Medulla oblongata (tissue), 1 donor: Measurements from ENCODE around the gene SLC30A7.

Experiments
- DNase-seq: peaks from one replicate; pipeline ENCODE4 v3.0.0-alpha.2; 2015; ENCODE audit errors: extremely low spot score

The SLC30A7 gene

DNA sequence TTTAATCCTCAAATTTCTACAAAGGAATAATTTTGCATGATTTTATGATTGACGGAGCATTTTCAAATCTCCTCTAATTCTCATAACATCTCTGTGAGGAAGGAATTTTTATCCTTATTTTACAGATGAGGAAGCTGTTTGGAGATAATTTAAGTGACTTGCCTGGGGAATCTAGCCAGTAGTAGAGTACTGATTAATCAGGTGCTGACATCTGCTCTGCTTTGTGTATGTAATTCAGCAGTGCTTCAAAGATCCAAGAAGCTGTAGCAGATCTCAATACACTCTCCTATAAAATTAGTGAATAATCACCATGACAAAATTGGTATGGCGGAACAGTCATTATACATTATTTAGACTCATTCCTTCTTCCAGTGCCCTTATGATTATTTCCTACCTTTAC is 83.7 kb downstream of the SLC30A7 start:
- DNase-seq = no peak

DNA sequence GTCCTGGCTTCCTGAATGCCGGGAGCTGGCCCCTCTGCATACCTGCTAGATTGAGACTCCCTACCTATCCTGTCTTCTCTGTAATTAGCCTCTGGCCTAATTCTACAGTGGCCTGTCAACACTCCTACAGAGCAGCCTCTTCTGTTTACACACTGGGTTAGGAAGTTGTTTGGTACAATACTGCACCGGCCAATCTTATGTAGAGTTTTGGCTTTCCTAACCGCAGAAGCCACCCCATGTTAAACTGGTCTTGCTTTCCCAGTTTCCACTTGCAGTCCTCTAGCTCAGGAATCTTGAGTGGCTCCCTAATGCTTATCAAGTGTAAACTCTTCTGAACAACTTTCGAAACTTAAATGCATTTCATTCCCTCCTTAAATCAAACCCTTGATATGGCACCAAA is 86.9 kb downstream of the SLC30A7 start:
- DNase-seq = no peak

DNA sequence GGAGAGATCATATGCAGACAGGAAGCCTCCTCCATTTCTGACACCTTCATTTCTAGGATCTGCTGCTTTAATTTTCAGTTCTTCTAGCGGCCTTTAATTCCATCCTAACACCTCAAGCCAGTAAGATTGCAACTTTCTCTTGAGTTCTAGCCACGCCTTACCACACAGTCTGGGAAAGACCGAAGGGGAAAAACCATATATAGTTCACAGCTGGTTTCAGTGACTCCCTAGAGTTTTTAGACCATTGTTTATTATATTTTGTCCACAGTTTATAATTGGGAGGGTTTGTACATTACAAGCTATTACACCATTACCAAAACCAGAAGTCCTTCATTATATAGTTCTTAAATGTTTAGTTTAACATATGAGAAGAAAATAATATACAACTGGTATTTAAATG is 92.2 kb downstream of the SLC30A7 start:
- no peak for DNase-seq

GRCh38 chr1:100989306-100990077 is 93.6 kb downstream of the SLC30A7 start:
- no peak for DNase-seq

DNA sequence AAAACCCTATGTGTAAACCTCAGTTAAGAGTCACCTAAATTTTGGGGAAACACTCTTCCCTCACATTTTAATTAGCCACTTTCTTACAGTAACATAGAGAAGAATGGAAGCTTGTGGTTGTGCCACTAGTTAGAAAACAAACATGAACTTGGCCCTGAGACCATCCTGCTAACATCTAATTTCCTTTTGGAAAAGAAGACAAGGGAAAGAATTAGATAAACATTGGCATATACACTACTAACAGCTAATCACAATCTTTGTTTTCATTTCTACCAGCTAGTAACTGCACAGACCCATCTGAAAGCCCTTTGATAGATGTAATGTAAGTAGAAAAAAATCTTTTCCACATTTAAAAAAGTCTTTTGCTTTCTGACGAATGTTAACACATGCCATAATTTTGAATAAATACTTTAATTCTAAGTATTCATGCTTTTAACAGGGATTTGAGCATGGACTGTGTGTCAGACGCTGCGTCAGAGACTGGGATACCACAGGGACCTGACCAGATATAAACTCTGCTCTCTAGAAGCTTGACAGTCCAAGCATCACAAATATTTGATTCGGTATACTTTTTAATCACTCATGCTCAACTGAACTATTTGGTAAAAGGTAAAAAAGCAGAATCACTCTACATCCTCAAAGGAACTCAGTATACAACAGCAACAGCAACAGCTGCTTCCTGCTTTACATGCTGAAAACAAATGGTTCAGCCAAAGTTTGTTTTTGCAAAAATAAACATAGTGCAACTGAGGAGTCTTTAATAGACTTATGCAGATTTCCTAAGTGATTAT is 99.5 kb downstream of the SLC30A7 start:
- DNase-seq = no peak

- no peak for DNase-seq
Observed at GRCh38 chr1:100998426-100998825, 102.5 kb downstream of the SLC30A7 start.

- DNase-seq = no peak
Observed at GRCh38 chr1:101000131-101000873, 104.4 kb downstream of the SLC30A7 start.

GRCh38 chr1:101002551-101002950 is 106.7 kb downstream of the SLC30A7 start:
- DNase-seq = no peak

DNA sequence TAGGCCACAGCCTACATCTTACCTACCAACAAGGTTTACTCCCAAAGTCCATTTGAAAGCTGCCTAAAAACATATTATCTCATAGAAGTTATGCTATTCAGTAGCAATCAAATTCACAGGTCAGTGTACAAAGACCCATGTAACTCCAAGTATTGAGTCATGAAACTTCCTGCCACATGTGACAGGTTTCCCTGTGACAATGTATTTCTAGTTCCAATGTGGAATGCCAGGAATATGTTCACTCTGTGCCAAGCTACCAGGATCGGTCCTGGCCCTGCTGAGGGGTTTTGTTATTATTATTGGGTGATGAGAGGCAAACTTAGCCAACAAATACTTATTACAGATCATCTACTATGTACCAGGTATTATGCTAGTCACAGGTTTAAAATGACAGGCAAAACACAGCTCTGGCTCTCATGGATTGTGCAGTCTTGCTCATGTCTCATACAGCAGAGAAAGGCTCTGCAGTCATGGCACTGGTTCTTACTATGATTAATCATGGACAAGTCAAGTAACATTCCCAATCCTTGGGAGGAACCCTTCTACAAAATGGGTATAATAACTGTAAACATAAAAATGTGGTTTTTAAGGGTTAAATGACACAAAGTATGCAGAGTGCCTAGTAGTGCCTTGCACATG is 107.2 kb downstream of the SLC30A7 start:
- no peak for DNase-seq

GRCh38 chr1:101004061-101004460 is 108.2 kb downstream of the SLC30A7 start:
- no peak for DNase-seq

DNA sequence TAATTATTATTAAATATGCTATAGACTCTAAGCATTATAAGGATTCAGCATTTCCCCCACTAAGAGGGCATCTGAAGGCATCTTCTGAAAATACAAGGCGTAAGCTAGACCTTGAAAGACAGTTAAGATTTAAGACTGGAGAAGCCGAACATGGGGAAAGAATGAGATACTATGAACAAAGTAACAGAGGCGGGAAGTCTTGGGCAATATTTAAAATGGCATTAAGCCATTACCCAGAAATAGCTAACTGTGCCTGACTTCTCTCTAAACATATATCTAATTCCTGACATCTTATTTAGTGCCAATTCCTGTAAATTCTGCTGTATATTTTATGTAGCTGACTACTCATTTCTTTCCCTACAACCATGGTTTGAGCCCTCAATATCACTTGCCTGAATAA is 108.8 kb downstream of the SLC30A7 start:
- DNase-seq = no peak

- no peak for DNase-seq
Observed at GRCh38 chr1:101005183-101005582, 109.3 kb downstream of the SLC30A7 start.

- no peak for DNase-seq
Observed at GRCh38 chr1:101005871-101006270, 110.0 kb downstream of the SLC30A7 start.

DNA sequence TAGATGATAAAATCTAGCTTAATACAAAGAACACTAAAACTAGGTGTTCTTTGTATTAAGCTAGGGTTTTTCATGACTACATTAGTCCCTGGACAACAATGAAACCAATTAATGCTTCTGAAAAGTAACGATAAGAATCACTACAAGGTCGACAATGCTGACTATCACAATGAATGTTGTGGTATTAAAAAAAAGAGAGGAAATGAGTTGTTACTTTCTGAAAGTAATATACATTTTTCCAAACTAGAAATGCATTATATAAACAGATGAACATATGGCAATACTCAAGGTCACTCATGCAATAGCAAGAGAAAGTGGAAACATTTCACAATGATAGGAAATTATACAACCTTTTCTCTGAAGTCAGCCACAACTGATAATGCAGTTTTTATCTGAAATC is 110.7 kb downstream of the SLC30A7 start:
- no peak for DNase-seq

DNA sequence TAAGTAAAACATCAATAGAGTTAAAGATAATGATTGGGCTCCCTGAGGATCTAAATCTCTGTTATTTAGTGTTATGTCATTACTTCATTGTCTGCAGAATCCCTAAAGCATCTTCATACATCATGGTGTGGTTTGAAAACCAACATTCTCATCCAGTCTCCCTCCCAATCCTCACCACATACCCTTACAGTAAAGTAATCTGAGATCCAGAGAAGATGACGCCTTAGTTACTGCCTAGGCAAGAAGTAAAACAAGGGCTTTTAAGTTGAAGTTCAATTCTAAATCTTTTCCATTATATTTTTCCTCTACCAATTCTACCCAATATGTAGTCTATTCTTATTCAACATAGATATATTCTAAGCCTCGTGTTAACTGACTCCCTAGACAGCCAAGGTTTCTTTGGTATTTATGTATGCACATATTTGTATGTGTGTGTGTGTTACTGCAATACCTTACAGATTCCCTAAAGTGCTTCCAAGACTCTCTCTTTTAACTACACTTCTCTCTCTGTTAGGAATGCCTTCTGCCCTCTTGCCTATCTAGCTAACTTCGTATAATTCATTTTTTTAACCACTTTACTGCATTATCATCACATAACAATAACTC is 112.4 kb downstream of the SLC30A7 start:
- no peak for DNase-seq

DNA sequence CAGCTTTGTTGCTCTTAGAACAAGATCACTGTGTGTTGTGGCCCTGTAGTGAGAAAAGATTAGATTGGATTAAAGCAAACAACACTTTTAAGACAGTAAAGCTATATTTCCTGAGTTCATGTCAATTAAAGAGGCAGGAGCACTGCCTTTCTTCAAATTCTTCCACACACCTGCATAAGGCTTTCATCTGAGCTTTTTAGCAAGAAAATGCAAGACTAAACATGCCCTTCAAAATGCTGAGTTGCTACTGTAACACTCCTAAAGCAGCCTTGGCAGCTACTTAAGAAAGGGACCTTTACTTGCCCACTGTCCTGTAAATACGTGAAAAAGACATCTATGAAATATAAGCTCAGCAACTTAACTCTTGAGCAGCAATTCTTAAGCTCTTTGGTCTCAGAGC is 117.9 kb downstream of the SLC30A7 start:
- DNase-seq = no peak

DNA sequence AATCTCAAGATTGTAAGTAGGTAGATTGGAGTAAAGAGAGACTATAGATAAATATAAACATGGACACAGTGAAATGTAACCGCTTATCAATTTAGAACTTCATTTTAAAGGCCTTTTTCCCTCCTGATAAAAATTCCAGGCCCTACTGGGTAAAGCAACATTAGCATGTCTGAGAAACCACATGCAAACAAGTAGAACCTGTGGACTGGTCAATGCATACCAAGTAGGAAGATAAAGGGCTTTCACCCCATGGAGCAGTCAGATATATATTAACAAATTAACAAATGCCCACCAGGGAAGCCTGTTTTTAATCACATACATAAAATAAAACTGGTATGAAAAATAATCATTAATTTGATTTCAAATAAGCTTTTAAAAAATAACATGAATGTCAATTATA is 121.6 kb downstream of the SLC30A7 start:
- no peak for DNase-seq

DNA sequence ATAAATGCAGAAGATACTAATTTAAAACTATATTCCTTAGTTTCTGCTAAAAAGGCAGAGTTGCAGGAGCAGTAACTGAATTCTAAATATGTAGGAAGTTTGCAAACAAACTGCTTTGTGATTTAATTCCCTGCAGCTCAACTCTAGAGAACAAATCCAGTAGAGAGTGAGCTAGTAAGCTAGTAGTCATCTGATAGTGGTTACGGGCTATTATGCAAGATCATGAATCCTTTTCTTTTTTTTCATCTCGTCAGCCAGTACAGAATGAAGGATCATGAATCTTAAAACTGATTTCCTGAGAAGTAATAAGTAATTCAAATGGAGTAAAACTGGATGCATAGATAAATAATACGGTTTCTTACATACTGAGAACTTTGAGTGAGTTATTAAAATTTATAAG is 126.4 kb downstream of the SLC30A7 start:
- DNase-seq = no peak

GRCh38 chr1:101025283-101025656 is 129.4 kb downstream of the SLC30A7 start:
- peak; percentile 59 for DNase-seq

DNA sequence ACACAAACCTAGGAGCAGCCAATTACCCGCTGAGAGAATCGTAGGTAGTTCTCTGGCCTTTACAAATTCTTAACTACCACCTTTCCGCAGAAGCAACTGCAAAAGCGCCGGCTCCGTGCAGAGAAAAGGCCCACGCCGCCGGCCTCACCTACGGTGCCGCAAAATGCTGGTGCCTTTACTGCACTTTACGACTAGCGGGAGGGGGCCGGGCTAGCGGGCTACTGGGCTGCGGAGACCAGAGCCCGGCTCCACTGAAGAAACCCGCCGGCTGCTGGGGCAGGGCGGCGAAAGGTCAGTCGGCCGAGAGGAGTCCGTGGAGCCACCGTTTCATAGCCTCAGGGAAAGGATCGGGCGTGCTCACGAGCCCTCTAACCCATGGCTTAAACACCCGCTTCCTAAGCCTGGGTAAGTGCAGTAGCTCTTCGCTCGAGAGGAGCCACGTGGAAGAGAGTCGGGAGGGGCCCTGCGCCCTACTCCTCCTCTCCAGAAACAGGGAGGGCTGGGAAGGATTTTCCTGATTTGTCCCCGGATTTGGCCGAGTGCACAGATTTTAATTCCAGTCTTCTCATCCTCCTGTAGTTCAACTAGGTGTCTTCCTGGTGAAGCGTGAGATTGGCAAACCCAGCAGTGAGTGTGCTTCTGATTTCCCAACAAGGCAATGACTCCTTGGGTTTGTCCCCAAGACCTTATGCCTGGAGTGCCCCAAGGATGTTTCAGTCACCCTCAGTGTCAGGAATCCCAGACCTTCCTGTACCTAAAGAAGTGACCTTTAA is 130.0 kb downstream of the SLC30A7 start, which contains the start of gene DPH5:
DPH5 (minus strand) TSS at position 128 of the 773 bp plus-strand sequence. CDS start 341 bp downstream, outside the sequence.
- DNase-seq = peak; percentile 89

DNA sequence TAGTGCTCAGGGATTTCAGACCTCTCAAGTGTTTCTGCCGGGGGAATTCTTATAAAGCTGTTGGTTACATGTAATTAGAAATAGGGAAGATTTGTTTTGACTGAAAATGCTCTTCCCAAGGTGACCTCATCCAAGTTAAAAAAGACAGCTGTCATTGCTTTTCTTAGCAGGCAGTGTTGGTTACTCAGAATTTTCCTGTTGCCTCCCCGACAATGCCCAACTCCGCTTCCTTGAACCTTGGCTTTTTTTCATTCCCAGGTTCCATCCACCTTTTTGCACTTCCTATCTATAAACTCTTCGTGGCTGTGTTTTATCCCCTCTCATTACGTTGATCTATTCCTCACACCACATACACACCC is 130.5 kb downstream of the SLC30A7 start:
- no peak for DNase-seq
